ENCODE data around the gene PPFIBP1.
A peak's percentile ranks its signal among the peaks of the same experiment; 100 is the strongest.

GRCh38 chr12:27549801-27550652 lies 26.0 kb downstream of the PPFIBP1 start:
- no peak for TF ChIP-seq ZNF407 (IDR thresholded peaks at IDR 0.05; ENCODE audit: low read depth)
- no peak for TF ChIP-seq NKRF (IDR thresholded peaks at IDR 0.05; ENCODE audit: borderline replicate concordance)
- TF ChIP-seq SIN3A (IDR thresholded peaks at IDR 0.05; ENCODE audit: borderline replicate concordance in 2 of 2, control insufficient read depth in 1 of 2, low read depth in 2 of 2, low read length in 2 of 2) = no peak
- TF ChIP-seq CTCF (IDR thresholded peaks at IDR 0.05 in 2 of 3, conservative IDR thresholded peaks at IDR 0.05 in 1 of 3; ENCODE audit: insufficient read depth in 2 of 3, low read depth in 1 of 3, low read length in 3 of 3) = no peak
- TF ChIP-seq PCBP2 (IDR thresholded peaks at IDR 0.05; ENCODE audit: low read depth, low read length, poor library complexity, severe bottlenecking) = no peak
- peak; percentile 100 for TF ChIP-seq CEBPB (tag; IDR thresholded peaks at IDR 0.05)
- TF ChIP-seq ZNF592 (IDR thresholded peaks at IDR 0.05) = no peak
- TF ChIP-seq STAT6 (CRISPR knock-in tag; IDR thresholded peaks at IDR 0.05) = no peak
- TF ChIP-seq MYNN (IDR thresholded peaks at IDR 0.05) = no peak
- TF ChIP-seq MYNN (CRISPR knock-in tag; IDR thresholded peaks at IDR 0.05) = no peak
- TF ChIP-seq RFX7 (CRISPR knock-in tag; IDR thresholded peaks at IDR 0.05) = no peak
- no peak for TF ChIP-seq POLR2AphosphoS5 (IDR thresholded peaks at IDR 0.05; ENCODE audit: control insufficient read depth, insufficient read depth, low read depth, low read length)

Data from K562 (cell line).